HL-60/S4 treated with retinoic acid at 250 ng/mL for 4 days and 3 days (cell line): Measurements from ENCODE around the gene TMX4.
"Not testable (repeated sequence)": the region's sequence is repeated elsewhere in the genome, so short reads cannot be mapped to it uniquely, and the experiment has no call there.

Experiments used
- in situ Hi-C: fragments of 300-500 bp; cut with MboI; formaldehyde crosslinking; loops from 2 replicates; pipeline ENCODE4 v1.7.0; 2022; ENCODE audit warnings: low sequenced_read_pairs

Gene TMX4

DNA sequence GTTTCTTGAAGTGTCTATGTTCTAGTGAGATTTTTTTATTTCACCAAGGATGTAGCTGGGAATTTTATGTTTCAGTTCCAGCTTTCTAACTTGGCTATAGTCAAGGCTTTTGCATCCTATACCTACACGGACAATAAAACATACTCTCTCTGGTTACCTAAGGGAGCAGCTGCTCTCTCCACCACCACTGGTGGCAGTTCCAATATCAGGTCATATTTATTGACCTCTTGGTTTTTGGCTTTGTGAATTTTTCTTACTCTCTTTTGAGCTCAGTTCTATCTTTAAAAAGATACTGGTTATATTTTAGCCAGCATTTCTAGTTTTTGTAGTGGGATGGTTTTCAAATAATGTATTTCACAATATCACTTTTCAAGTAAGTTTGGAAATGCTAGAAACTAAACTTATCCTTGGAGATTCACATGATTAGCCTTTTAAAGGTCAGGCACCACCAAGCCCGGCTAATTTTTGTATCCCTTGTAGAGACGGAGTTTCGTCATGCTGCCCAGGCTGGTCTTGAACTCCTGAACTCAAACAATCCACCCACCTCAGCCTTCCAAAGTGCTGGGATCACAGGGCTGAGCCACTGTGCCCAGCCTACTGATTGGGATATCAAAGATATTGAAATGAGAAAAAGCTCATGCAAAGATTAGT is 44.7 kb downstream of the TMX4 start:
- in situ Hi-C loops: no loop called here

DNA sequence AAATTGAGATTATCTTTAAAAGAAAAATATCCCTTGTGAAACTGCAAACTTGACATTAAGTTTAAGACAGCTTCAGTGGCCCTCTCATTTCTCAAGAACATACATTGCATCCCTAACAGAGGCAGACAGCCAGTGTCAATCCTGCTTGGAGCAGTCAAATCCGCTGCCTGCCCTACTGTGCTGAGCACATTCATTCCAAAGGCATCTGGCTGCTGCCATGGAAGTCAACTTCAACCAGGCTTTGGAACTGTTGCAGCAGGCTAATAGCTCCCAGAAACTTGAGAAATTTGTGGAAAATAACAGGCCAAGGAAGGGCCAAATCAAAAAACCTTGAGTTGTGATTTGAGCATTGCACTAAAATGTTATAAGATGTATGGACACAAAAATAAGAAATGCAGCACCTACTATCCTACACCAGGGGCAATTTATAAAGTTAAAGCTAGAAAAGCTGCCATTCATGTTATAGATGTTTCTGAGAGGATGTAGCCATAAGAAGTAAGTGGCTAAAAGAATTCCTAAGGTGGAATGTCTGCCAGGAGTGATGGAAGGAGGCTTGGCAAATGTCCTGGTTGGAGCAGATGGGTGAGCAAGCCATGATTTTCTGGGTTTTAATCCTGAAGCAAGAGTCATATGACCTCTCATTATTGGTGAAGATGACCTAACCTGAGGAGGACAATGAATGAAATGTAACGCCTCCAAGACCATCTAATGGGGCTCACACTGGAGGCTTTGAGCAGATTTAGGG is 47.9 kb downstream of the TMX4 start:
- in situ Hi-C loops: no loop called here

DNA sequence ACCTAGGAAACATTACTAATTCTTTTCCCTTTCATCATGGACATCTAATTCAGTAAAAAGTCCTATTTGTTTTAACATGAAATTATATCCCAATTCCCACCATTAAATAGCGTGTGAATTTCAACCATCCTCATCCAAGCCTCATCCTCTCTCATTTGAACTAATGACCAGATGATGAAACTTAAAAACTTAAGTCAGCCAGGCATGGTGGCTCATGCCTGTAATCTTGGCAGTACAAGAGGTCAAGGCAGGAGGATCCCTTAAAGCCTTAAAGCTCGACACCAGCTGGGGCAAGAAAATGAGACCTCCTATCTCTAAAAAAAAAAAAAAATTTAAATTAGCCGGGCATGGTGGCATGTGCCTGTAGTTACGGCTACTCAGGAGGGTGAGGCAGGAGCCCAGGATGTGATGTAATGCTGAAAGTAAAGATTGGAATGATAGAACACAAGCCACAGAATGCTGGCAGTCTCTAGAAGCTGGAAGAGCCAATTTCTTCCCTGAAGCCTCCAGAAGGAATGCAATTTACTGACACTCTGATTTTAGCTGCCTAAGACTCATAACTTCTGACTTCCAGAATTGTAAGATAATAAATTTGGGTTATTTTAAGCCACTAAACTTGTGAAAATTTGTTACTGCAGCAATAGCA is 52.2 kb downstream of the TMX4 start:
- in situ Hi-C loops: no loop called here

DNA sequence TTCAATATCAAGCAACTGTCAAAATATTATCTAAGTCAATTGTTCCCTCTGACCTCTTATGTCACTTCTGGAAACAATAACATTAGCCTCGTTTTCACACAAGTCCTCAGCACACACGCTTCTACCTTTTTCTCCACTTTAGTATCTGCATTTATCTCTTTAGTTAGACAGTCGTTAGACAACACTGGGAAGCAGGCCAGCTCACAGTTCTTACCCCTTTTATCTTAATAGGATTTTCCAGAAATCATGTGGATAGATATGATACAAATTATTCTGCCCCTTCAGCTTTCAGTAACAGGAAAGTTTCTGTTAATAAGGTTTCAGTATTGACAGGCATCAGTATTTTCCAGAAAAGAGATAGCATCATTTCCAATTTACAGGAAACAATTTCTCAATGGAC is 53.4 kb downstream of the TMX4 start:
- in situ Hi-C loops: no loop called here

DNA sequence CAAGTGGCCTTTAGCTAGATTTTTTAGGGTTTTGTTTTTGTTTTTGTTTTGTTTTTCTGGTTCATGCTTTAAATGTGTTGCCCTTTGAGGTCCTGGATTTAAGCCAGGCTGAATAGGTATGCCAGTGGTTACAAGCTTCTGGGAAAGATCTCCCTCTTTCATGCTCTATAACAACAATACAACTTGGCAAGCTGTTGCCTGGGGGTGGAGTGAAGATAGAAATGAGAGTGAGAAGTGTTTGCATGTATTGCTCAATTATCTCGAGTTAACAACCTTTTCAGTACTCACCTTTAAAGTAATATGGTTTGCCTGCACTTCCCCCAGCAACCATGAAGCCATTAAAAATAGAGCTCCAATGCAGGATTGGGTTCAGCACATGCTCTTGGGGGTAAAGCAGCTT is 60.1 kb downstream of the TMX4 start:
- in situ Hi-C loops: no loop called here

DNA sequence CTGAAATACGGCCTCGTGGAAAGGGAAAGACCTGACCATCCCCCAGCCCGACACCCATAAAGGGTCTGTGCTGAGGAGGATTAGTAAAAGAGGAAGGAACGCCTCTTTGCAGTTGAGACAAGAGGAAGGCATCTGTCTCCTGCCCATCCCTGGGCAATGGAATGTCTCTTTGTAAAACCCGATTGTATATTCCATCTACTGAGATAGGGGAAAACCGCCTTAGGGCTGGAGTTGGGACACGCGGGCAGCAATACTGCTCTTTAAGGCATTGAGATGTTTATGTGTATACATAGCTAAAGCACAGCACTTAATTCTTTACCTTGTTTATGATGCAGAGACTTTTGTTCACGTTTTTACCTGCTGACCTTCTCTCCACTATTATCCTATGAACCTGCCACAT is 63.0 kb downstream of the TMX4 start:
- in situ Hi-C loops: not testable (repeated sequence)

DNA sequence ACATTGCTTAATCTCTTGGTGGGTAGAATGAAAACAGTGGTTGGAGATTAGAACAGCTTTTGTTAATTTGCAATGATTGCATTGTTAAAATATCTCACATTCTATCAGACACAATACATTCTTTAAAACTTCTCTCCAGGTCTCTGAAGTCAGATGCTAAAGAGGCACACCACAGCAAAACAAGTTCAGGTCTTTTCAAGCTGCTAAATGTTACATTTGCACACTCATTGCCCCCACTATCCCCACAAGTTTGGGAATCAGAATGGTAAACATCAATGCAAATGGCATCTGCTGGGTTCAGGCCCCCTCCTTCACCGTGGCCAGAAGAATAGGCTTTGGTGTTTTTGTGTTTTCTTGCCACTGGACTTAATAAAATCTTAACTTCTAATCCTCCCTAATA is 69.2 kb downstream of the TMX4 start:
- in situ Hi-C loops: no loop called here

DNA sequence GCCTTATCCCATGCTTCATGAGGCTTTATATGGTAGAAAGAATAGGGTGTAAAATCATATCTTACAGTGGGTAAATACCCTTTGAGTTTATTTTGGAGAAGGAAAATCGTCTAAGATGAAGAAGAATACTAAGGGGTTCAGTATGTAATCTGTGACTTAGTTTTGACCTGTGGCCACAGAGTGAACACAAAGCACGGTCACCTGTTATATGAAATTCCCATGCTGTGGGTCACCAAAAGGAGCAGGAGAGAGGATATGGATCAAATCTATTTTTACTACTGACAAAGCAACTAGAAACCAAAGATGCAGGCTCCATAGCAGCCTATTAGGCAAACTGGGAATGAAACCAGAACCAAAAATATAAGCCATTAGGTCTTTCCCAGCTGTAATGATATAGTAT is 75.7 kb downstream of the TMX4 start:
- in situ Hi-C loops: no loop called here

DNA sequence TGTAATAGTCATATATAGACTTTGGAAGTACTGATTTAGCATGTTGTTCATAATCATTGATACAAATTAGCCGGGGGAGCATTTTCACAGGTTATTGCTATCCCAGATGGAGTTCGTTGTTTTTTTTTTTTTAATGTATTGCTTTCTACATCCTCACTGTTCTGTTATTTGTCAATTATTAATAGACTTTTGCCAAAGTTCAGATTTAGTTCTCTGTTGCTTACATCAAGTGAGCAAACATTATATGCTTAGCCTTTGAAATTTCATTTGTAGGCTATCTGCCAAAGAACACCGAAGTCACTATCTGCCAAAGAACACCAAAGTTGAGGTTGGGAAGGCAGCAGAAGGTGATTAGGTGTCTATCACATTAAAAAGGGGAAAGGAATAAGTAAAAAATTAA is 79.2 kb downstream of the TMX4 start, which contains the start of gene HAO1:
Gene HAO1 (minus strand): TSS at position 118 of the 400 bp plus-strand sequence. CDS start 36 bp downstream, at position 82.
- in situ Hi-C loops: no loop called here

DNA sequence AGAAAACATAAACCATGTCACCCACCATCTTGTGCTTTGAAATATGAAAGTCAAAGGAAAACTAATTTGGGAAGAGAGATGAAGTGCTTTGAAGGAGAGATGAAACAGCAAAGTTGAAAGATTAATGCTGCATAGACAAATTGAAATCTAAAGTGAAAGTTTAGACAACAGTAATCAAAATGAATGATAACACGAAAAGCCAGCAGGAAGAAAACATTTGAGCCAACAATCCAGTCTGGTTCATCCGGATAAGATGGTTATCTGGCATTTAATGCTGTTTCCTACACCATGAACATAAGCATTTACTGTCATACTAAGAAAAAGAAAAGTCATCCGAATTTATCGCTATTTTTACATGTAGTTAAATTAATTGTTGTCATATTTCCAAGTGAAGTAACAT is 79.9 kb downstream of the TMX4 start:
- in situ Hi-C loops: no loop called here

DNA sequence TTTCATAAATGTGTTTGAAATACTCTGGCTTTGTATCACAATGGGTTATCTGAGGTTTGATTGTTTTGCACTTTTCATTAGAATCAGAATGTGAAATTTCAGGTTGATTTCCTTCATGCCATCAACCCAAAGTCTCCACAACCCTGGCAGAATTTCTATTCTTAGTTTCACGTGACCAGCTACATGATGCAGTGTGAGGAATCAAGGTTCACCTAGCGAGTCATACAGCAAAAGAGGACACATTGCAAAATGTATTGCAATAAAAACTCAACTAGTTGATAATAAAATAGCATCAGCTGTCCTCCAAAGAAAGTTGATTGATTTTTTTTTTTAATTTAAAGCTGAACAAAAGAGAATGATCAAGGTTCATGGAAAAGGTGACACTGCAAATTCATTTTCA is 81.5 kb downstream of the TMX4 start:
- in situ Hi-C loops: no loop called here

DNA sequence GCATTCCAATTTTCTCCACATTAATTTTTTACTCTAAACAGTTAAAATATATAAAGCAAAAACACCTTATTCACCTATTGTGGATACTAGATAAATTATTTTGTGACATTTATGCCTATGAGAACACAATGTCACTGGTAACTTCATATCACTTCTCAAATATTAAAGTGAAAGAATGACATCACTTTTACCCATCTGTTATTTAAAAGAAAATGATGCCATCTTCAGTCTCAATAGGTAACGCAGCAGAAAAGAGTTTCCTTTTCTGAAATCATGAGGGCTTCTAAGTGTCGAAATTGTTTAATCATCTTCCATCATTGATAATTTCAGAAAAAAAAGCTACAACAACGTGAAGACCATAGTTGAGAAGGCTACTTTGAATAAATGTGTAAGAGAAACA is 82.2 kb downstream of the TMX4 start:
- in situ Hi-C loops: no loop called here

DNA sequence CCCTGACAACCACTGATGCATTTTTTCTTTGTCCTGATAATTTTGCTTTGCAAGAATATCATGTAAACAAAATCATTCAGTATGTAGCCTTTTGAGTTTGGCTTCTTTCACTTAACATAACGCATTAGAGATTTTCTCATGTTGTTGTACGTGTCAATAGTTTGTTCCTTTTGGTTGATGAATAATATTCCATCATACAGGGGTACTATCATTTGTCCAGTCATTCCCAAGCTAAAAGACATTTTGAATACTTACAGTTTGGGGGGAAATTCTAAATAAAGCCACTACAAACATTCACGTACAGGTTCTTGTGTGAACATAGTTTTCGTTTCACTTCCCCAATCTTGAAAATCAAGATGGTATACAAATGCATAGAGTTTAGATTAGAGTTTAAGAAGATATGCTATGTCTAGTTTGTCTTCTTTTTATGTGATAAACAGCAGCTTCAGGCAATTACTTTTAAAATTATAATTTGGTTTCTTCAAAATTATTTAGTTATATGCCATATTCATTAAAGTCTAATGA is 84.5 kb downstream of the TMX4 start:
- in situ Hi-C loops: no loop called here

DNA sequence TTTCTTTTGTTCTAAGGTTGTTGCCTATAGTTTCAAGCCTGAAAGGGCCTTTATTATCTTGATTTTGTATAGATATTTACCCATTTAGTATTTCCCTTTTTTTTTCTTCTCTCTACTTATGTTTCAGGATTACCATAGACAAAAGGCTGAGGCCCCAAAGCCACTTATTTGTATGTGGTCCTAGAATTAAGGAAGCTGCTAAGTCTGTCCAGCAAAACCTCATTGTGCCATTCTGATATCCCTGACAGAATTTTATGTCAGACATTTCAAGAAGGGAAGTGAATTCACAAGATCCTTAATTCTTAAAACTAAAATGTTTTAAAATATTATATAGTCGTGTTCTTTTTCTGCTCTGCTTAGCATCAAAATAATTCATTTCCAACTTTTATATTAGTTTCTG is 86.2 kb downstream of the TMX4 start:
- in situ Hi-C loops: no loop called here

DNA sequence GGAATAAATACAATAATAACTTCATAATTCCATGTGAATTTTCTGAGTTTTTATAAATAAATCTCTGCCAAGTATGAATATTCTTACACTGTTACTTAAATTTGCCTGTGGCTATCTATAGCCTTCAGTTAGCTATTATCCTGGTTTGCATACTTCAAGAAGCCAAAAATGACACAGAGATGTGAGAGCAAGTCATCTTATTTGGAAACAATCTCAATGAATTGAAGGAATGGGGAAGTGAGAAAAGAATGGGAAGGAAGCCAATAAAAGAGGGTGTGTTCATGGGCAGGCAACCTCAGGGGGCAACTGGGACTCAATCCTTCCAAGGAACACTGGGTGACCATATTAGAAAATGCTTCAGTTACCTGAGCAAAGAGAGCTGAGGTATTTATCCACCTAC is 89.2 kb downstream of the TMX4 start:
- in situ Hi-C loops: no loop called here
